NCI-H2196 (cell line): Measurements from ENCODE around the gene BZW1.

Experiments
- DNase-seq: peaks from one replicate; lab custom pipeline; 2025; ENCODE audit not compliant: unreplicated experiment; lab: John Stamatoyannopoulos, UW

Gene BZW1

GRCh38 chr2:200873560-200873959, 61.9 kb downstream of the BZW1 start:
- no peak for DNase-seq
